ENCODE data around the gene GFRA4. TPM values are rescaled to one million over a fixed set of nuclear protein-coding genes. Genes with fewer than 3 reads are reported as not detected.

Gene GFRA4
- total RNA-seq, 6 donors from 2014 or later, result not detected

DNA sequence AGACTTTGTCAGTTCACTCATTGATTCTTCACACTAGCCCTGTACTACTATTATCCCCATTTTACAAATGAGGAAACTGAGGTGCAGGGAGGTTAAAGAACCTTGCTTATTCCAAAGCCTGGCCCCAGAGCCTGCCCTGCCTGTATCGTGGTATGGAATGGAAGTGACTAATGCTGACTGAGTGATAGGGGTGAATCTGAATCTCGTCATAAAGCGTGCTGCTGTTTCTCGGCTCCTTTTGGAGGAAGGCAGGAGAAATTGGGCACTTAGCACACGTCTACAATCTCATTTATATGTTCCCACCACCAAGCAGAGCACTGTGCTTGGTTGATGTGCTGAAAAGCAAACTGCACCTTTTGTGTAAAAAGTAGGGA lies 17.1 kb downstream of the GFRA4 start:
- H3K27me3 ChIP-seq, result no peaks in the 10 kb centered on the region
- H3K4me1 ChIP-seq, result no peaks in the 10 kb centered on the region
- DNase-seq (no peak), ATAC-seq (ENCODE audit: low FRiP score in 2 of 2) (no peak)
- TF ChIP-seq CTCF (IDR thresholded peaks at IDR 0.05) (no peak), POLR2AphosphoS5 (IDR thresholded peaks at IDR 0.05) (no peak), EP300 (IDR thresholded peaks at IDR 0.05) (no peak), POLR2A (IDR thresholded peaks at IDR 0.05) (no peak)
- no peak overlapping the region for H3K27ac ChIP-seq
- H3K9me3 ChIP-seq, result no peaks in the 10 kb centered on the region
- peaks cover 2 to 55% (median 31%) of the 10 kb centered on the region in 4 donors for H3K36me3 ChIP-seq
- 87 to 93% methylated on average over 5 of the region's 5 CpGs for WGBS, 2 donors
- no peak overlapping the region for H3K4me3 ChIP-seq

DNA sequence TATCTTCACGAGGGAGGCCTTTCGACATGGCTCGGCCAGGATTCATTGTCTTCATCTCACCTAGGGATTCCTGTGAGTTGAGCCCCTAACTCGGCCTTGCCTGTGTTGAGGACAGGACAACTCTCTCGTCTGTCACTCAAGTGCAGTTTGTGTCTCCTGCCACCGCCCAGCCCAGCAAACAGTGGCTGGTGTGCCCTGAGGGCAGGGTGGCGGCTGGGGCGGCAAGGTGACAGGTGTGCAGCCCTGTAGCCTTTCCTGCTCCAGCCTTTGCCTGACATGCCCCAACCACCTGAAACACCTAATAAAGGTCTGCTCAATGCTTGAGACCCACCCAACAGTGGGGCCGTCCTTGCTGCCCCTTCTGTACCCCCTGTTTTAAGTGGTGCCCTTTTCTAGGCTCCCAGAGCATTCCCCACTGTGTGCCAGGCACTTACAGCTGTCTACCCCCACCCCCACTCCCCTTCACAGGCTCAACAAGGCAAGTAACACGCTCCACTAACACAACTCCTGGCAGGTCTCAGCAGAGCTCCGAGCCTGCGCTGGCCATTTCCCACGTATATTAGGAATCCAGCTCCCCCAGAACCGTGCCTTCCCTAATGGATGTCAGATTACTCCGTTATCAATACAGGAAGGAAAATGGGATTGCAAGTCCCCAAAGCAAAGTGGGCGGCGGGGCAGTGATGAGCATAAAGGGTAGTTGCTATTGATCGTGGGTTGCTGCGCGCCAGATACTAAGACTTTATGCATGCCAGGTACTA lies 17.7 kb downstream of the GFRA4 start:
- H3K27ac ChIP-seq, result no peak overlapping the region
- no peak overlapping the region for H3K4me3 ChIP-seq
- no peaks in the 10 kb centered on the region for H3K9me3 ChIP-seq
- ATAC-seq (ENCODE audit: low FRiP score in 2 of 2) (no peak), DNase-seq (peak in 1 of 2 donors; percentile 50)
- 93 to 94% methylated on average over 18 to 20 of the region's 20 CpGs for WGBS, 2 donors
- peaks cover 2 to 54% (median 31%) of the 10 kb centered on the region in 4 donors for H3K36me3 ChIP-seq
- H3K27me3 ChIP-seq, result no peaks in the 10 kb centered on the region
- H3K4me1 ChIP-seq, result no peaks in the 10 kb centered on the region
- TF ChIP-seq CTCF (IDR thresholded peaks at IDR 0.05), result no peak
- TF ChIP-seq EP300 (IDR thresholded peaks at IDR 0.05), result no peak
- TF ChIP-seq POLR2A (IDR thresholded peaks at IDR 0.05), result no peak
- TF ChIP-seq POLR2AphosphoS5 (IDR thresholded peaks at IDR 0.05), result no peak

DNA sequence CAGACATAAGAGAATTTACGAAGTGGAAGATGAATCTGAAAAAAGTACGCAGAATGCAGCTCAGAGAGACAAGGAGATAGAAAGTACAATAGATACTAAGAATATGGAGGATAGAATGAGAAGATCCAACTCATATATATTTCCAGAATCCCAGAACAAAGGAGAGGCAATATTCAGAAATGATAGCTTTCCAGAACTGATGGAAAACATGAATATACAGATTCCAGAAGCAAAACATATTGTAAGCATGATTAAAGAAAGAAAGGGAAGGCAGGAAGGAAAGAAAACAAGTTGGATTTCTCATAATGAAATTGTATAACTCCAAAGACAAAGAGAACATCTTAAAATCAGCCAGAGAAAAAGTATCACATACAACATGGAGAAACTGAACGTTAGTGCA lies 22.9 kb downstream of the GFRA4 start:
- Histone ChIP-seq H3K27me3 (no peaks in the 10 kb centered on the region), H3K4me3 (no peak overlapping the region), H3K36me3 (peaks cover 2 to 27% (median 11%) of the 10 kb centered on the region in 4 donors), H3K4me1 (no peaks in the 10 kb centered on the region), H3K9me3 (no peaks in the 10 kb centered on the region), H3K27ac (no peak overlapping the region)
- no peak for ATAC-seq (ENCODE audit: low FRiP score in 2 of 2)
- no peak for TF ChIP-seq EP300 (IDR thresholded peaks at IDR 0.05)
- TF ChIP-seq POLR2AphosphoS5 (IDR thresholded peaks at IDR 0.05), result no peak
- no peak for TF ChIP-seq POLR2A (IDR thresholded peaks at IDR 0.05)
- no peak for TF ChIP-seq CTCF (IDR thresholded peaks at IDR 0.05)
- 81 to 98% methylated on average over 3 of the region's 3 CpGs for WGBS, 2 donors
- no peak for DNase-seq

- Histone ChIP-seq H3K9me3 (no peaks in the 10 kb centered on the region), H3K27ac (no peak overlapping the region), H3K27me3 (no peaks in the 10 kb centered on the region), H3K36me3 (peaks cover 0 to 17% (median 2%) of the 10 kb centered on the region in 4 donors), H3K4me3 (no peak overlapping the region), H3K4me1 (no peaks in the 10 kb centered on the region)
- 87 to 97% methylated on average over 1 of the region's 1 CpG for WGBS, 2 donors
- DNase-seq (no peak), ATAC-seq (ENCODE audit: low FRiP score in 2 of 2) (no peak)
- TF ChIP-seq EP300 (IDR thresholded peaks at IDR 0.05), result no peak
- TF ChIP-seq POLR2AphosphoS5 (IDR thresholded peaks at IDR 0.05), result no peak
- TF ChIP-seq POLR2A (IDR thresholded peaks at IDR 0.05), result no peak
- TF ChIP-seq CTCF (IDR thresholded peaks at IDR 0.05), result no peak
These were observed 27.9 kb downstream of the GFRA4 start for GRCh38 chr20:3635346-3635745.

All from upper lobe of left lung (tissue), 6 donors.